GM19324 (cell line): ENCODE results near the gene AIG1.
A peak's percentile ranks its signal among the peaks of the same experiment; 100 is the strongest.
"Not testable (repeated sequence)": the region's sequence is repeated elsewhere in the genome, so short reads cannot be mapped to it uniquely, and the experiment has no call there.

Source experiments
- ATAC-seq: cut with Tn5 transposase; IDR thresholded peaks from one replicate; pipeline ENCODE4 v1.9.1; 2021; ENCODE audit warnings: mild to moderate bottlenecking, moderate library complexity; ENCODE audit not compliant: unreplicated experiment, low FRiP score

AIG1 gene

DNA sequence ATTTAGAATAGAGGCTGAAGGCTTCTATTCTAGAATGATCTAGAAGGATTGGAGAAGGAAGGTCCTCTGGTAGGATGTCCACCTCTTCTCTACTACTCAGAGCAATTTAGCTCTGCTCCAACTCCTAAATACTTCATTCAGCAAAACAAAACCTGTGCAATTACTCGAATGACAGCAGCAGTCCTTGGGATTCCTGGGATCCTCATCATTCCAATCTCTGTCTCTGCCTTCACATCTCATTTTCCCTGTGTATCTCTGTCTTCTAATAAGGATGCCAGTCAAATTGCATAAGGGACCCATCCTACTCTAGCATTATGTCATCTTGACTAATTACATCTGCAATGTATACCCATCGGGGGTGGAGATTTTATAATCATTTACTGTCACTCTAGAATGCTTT is 5.5 kb upstream of the AIG1 start:
- no peak for ATAC-seq

DNA sequence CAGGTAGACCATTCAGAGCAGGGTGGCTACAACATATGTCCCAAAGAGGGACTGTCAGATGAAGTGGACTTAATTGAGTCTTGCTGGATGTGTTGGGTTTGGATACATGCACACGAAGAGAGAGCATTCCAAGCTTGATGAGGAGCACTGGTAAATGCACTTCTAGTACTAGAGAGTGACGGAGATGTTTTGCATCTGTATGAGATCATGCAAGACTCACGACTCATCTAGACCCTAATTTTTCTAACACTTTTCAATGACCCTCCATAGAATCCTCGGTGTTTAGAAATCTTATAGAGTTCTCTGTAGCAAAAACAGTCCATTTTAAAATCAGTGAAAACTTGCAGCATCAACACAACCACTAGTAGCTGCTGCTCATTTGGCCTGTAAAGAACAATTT is 4.8 kb upstream of the AIG1 start:
- ATAC-seq, result no peak

DNA sequence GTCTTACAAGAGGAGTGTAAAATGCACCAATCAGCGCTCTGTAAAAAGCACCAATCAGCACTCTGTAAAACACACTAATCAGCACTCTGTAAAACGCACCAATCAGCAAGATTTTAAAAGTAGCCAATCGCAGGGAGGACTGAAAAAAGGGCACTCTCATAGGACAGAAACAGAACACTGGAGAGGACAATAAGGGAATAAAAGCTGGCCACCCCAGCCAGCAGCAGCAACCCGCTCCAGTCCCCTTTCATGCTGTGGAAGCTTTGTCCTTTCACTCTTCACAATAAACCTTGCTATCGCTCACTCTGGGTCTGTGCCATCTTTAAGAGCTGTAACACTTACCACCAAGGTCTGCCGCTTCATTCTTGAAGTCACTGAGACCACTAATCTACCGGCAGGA is 1.7 kb upstream of the AIG1 start:
- no peak for ATAC-seq

DNA sequence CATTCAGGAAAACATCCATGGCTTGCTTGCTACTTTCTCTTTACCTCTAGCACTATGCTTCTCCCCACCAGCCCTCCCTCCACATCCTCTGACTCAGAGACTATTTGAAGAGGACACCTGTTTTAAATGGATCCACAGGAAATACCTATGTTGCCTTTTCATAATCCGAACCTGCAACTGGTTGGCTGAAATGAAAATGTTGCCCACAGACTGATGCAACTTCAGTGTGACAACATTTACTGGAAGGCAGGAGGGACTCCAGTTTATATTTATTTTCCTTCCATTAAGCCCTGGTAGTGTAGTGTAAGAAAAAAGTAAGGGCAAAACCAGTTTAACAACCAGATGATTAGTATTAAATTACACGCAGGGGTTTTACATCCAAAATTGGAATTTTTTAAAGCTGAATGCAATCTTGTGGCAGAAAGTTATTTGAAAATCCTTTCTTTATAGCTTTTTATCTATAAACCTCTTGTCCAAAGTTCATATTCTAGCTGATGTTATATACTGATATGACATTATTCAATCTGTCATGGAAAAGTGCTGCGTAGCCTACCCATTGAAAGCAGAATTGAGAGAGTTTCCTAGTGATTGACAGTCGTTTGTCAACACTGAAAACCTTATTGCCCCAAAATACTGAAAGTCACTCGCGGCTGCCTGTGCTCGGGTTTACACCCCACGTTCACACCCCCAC is 881 bp upstream of the AIG1 start:
- ATAC-seq, result no peak

DNA sequence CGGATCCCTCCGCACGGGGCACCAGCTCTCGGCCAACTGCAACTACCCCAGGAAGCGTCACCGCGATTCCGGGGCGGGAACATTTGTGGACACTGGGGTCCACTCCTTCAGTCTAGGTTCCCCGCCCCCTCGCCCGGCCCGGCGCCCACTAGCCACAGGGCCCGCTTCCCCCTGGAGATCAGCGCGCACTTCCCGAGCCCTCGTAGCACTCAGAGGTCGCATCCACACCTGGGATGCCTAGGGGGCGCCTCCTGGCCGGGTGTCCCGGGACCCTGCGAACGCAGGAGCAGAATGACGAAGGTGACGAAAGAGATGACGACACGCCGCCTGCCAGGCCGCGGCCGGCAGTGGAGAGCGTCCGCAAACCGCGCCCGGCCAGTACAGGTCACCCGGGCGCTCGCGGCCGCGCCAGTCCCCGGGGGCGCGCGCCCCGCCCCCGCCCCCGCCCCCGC is 309 bp upstream of the AIG1 start:
- peak; percentile 78 for ATAC-seq

DNA sequence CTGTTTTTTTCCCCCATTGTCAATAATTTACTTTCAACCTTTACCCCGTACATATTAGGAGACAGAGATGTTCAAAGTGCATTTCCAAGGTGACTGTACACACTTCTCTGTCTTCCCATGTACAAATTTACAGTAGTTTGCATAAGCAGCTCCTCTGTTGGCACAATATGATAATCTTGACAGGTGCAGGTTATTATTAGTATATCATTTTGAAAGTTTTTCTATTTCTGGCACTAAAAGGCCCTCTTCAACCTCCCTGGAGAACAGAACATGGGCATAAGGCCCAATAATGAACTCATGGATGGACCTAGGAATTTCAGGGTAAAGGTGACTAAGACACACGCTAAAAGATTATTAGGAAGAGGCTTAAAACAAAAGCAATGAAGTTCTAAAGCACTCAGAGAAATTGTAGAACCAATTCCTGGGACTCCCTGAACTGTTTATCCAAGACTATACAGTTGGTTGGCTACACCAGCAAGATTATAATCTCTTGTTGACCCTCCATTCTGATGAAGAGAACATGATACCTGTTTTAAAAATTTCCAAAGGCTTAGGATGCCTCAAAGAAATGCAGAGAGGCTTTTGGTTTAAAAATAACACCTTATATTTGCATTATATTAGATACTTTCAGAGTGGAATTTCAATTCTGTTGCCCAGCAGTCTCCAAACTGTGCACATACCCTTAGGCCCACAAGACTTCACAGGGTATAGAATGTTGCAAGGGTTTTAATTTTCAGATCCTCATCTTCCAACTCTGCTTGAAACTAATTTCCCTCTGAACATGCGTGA is 1.1 kb downstream of the AIG1 start:
- ATAC-seq, result peak; percentile 28

DNA sequence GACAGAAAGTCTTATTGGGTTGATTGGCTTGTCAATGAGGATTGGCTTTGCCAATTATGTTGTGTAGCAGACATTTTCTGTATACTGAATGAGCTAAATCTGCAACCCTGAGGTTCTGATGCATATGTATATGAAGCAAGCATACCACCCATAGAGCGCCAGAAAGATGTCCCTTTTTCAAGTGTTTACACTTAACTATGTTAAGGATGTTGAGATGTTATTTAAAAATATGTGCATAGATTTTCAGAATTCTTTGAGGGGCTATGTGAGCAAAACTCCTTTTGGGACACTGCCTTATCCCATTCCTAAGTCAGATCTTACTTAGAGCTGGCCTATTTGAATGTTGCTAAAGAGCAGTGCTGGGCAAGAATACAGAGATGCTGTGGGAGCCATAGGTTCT is 1.9 kb downstream of the AIG1 start:
- no peak for ATAC-seq

DNA sequence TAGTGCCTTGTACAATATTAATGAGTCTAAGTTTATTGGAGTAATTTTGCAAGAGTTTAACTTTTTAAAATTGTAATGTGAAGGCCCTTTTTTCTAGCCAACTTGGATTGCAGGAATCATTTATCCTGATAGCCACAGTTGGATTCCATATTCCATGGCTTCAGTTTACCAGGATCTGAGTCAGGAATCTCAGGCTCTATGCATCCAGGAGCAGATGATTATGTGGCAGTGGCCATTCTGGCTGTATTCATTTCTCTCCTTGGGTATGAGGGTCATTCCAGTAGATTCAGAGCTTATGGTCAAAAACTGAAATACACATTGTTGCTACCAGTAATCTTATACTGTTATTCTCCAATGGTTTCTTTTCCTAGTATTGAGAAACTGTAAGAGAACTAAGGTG is 2.9 kb downstream of the AIG1 start:
- no peak for ATAC-seq

DNA sequence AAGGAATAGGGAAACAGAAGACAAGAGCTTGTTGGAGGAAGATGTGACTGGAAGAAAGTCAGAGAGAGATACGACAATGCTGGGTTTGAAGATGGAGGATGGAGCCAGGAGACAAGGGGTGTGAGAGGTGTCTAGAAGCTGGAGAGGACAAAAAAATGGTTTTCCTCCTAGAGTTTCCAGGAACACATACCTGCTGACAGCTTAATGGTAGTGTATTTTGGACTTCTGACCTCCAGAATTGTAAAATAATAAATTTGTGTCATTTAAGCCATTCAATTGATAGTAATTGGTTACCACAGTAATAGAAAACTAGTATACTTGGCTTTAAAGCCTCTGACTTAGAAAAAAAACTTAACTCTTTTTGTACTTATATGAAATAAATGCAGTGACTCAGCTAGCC is 3.6 kb downstream of the AIG1 start:
- ATAC-seq, result no peak

DNA sequence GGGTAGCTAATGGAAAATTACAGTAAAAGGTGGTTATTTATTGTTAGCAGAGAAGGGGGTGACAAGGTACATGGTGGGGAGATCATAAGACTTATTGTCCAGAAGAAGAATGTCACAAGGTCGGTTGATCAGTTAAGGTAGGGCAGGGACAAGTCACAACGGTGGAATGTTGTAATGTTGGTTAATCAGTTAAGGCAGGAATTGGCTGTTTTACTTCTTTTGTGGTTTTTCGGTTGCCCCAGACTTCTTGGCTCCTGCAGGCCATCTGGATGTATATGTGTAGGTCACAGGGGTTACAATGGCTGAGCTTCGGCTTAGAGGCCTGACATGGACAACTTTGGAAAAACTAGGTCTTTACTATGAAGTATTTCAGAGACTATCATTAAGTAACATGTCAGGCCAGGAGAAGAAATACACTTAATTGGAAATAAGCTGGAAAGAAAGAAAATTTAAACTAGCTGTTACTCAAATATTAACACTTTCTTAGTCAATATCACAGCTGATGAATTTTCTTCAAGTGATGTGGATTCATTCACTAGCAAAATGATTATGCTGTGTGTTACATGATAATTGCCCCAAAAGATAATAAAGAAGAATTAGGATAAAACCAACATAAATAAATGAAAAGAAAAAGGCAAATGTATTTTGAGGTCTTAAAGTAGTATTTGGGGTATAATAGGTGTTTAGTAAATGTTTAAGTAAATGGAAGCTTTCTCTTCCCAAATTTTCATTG is 4.4 kb downstream of the AIG1 start:
- no peak for ATAC-seq

DNA sequence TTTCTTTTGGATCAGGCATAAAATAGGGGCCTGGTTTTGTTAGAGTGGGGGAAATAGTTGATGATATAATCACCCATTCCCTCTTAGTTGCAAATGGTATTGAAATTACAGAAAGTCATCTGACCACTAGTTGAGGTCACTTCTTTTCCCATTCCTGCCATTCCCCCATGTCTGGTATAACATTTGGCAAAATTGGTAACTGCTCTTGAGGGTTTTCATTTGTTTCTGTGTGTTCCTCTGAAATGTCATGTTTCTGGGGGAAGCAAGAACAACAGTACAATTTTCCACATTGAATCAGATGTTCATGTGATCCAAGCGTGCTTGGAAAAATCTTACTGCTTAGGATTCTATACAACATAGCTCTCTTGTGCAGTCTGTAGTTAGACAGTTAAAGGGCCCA is 7.3 kb downstream of the AIG1 start:
- no peak for ATAC-seq

DNA sequence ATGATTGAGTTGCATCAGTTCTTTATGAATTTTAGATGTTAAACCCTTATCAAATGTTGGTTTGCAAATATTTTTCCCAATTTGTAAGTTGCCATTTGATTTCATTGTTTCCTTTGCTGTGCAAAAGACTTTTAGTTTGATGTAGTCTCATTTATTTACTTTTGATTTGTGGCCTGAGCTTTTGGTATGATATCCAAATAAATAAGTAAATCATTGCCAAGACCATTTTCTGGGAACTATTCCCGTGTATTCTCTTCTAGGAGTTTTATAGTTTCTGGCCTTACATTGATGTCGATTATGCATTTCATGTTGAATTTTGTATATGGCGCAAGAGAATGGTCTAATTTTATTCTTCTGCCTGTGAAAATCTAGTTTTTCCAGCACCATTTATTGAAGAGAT is 13.4 kb downstream of the AIG1 start:
- no peak for ATAC-seq

DNA sequence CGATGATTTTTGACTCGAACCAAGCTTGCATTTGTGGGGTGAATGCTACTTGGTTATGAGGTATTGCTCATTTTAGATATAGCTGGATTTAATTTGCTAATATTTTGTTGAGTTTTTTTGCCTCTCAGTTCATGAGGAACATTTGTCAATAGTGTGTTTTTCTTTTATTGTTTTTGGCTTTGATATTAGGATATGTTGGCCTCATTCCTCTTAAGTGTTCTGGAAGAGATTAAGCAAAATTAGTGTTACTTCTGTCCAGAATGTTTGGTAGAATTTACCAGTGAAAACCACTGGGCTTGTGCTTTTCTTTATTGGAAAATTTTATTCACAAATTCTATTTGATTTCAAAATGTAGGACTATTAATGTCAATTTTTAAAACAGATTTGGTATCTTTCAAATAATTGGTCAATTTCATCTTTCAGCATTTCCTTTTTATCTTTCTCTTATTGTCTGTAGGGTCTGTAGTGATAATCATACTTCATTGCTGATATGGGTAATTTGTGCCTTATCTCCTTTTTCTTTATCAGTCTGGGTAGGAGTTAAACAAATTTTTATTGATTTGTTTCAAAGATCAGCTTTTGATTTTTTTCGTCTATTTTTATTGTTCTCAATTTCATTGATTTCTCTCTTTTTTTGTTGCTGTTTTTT is 14.1 kb downstream of the AIG1 start:
- no peak for ATAC-seq

DNA sequence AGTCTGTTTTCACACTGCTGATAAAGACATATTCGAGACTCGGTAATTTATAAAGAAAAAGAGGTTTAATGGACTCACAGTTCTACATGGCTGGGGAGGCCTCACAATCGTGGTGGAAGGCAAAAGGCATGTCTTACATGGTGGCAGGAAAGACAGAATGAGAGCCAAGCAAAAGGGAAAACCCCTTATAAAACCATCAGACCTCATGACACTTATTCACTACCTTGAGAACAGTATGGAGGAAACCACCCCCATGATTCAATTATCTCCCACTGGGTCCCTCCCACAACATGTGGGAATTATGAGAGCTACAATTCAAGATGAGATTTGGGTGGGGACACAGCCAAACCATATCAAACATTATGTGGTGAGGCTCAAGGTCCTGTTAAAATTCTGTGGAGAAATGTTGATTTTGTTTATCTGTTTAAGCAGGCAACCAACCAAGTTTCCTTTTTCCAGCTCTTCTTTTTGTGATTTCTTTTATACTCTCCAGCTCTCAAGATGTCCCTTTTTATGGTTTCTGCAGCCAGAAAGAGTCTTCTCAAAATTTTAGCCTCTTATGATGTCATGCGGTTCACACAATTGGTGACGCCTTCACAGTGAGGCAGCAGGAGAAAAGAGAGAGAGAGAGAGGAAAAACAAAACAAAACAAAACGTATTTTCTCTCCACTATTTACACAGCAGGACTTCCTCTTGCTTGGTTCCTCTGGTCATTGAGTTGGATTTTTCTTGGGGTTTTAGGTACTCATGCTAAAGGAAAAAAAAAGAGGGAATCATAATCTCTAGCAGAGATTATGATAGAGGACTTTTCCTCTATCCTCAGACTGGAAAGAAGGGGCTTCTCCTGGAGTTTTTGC is 18.0 kb downstream of the AIG1 start:
- no peak for ATAC-seq

DNA sequence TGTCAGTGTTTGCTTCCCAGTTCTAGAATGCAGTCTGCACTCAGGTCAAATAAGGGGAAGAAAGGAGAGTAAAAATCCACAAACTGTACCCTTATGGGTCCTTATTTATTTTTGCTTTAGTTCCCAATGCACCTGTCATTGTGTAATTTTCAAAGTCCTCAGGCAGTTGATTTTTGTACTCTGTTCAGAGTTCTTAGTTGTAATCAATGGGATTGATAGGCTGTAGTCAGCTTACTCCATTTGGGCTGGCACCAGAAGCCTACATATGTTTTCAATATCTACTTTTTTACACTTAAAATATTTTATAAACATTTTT is 18.6 kb downstream of the AIG1 start:
- ATAC-seq, result no peak

DNA sequence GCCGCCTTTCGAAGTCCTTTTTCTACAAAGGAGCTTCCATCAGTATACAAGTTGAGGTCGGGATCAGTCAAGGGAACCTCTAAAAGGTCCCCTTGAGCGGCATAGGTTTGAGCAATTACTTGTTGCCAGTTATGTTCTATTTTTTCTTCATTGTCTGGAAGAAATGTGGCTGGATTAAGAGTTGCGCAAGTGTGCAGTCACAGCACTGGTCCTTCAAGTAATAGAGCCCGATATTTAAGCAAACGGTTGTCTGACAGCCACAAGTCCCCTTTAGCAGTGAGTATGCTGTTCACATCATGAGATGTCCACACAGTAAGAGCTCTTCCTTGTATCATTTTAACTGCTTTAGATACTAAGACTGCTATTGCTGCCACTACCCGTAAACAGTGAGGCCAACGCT is 21.6 kb downstream of the AIG1 start:
- ATAC-seq, result not testable (repeated sequence)

DNA sequence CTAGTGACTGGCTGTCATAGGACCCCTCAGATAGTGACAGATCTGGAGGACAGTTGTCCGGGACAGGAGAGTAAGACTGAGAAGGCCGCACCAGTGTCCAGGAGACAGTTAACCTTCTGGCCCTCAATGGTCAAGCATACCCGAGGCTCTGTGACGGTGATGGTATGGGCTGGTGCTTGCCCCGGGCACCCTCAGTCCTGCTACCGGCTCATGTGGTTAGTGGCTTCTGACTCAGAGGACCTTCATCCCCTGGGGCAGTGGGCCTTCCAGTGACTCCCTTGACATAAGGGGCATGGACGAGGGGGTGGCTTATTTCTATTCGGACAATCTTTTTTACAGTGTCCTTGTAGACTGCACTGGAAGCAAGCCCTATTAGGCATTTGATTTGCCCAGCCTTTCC is 23.3 kb downstream of the AIG1 start:
- not testable (repeated sequence) for ATAC-seq

DNA sequence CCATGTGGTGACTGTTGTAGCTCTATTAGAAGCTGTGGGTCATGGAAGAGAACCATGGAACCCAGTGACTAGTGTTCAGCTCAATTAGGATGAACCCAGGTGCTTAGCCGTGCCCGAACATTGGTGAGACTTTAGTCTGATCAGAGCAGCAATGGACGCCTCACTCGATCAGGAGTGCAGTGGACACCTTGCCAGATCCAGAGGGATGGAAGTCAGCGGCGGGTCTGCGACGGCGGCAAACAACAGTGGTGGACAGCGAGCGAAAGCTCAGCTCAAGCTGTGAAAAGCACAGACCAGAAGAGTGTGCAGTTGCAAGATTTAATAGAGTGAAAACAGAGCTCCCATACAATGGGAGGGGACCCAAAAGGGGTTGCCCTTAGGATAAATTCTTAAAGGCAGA is 26.6 kb downstream of the AIG1 start:
- ATAC-seq, result not testable (repeated sequence)

DNA sequence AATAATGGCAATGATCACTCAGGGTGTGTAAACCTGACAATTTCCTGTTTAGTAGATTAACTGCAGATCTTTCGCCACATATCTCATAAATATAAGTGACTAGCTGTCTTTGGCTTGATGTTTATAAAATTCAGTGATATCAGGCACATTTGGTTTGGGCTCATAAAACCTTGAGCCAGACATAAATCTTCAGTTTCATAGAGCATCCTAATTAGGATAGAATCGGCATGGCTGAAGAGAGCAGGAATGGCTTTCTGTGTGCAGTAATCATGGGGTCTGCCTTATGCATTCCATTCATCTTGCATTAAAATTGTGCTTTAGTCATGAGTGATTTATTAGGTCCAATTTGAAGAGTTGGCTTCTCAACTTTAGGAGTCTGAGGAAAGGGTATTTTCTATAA is 27.2 kb downstream of the AIG1 start:
- no peak for ATAC-seq

DNA sequence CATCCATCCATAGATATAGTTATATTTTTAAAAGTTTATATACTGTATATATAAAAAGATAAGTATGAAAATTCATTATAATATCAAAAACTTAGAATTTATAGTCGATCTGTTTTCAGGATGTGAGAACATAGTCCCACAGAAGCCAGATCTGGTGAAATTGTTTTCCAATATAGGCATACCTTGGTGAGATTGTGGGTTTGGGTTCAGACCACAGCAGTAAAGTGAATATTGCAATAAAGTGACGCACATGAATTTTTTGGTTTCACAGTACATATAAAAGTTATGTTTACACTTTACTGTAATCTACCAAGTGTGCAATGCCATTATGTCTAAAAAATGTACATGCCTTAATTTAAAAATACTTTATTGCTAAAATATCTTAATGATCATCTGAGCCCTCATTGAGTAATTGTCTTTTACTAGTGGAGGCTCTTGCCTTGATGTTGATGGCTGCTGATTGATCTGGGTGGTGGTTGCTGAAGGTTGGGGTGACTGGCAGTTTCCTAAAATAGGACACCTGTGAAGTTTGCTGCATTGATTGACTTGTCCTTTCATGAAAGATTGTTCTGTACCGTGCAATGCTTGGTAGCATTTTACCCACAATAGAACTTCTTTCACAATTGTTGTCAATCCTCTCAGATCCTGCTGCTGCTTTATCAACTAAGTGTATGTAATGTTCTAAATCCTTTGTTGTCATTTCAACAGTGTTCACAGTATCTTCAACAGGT is 29.8 kb downstream of the AIG1 start:
- no peak for ATAC-seq
